ENCODE results near the gene RALGAPA1. TPM values are rescaled to one million over a fixed set of nuclear protein-coding genes. Genes with fewer than 3 reads are reported as not detected.
A peak's percentile ranks its signal among the peaks of the same experiment; 100 is the strongest.
"Not testable (repeated sequence)": the region's sequence is repeated elsewhere in the genome, so short reads cannot be mapped to it uniquely, and the experiment has no call there.

The RALGAPA1 gene
- polyA plus RNA-seq, 1 of the 3 experiments (the other 2 are of a cell fraction): 3.6 TPM

GRCh38 chr14:35688126-35688826 is 120.8 kb downstream of the RALGAPA1 start:
- H3K36me3 ChIP-seq (replicated peaks in 1 of 2; ENCODE audit: control insufficient read depth in 1 of 2, insufficient read depth in 2 of 2, low read length in 1 of 2): peaks cover 0 to 27% of the 10 kb centered on the region in 2 experiments
- no peak for DNase-seq
- H3K27me3 ChIP-seq (ENCODE audit: insufficient read depth): no peaks in the 10 kb centered on the region
- H3K4me2 ChIP-seq: no peak overlapping the region
- H3K9me2 ChIP-seq: no peaks in the 10 kb centered on the region; the same call in 1 of the 2 replicates
- 84% methylated on average over 6 of the region's 6 CpGs for WGBS (ENCODE audit: low lambda C conversion rate)
- no peaks in the 10 kb centered on the region for H3K9me3 ChIP-seq
- H3F3A ChIP-seq (replicated peaks; ENCODE audit: insufficient read depth): peaks cover 4% of the 10 kb centered on the region
- H3K9ac ChIP-seq: no peak overlapping the region
- H4K20me1 ChIP-seq (ENCODE audit: insufficient read depth): no peaks in the 10 kb centered on the region
- TF ChIP-seq POLR2AphosphoS5 (IDR thresholded peaks at IDR 0.05; ENCODE audit: low read depth, low read length): no peak
- no peak overlapping the region for H2AFZ ChIP-seq (ENCODE audit: low read depth)
- H3K79me2 ChIP-seq (ENCODE audit: insufficient read depth): no peaks in the 10 kb centered on the region
- POLR2A ChIA-PET: interaction anchor here (1.0 kb wide), 1 partner anchor 155 kb away, joined by 6 read pairs; the partner anchor contains the start of gene INSM2
- H3K4me1 ChIP-seq (ENCODE audit: control insufficient read depth in 1 of 2, insufficient read depth in 2 of 2, low read depth in 1 of 2, low read length in 1 of 2): no peaks in the 10 kb centered on the region; a peak in 1 of 4 replicates
- CTCF ChIA-PET: interaction anchor here (0.6 to 7.0 kb wide), 17 partner anchors 11 to 1055 kb away, joined by 3 to 35 read pairs (median 3); no protein-coding TSS in a partner anchor
- no peak overlapping the region for H3K4me3 ChIP-seq (ENCODE audit: low read depth in 2 of 2, low read length in 1 of 2)
- H3K27ac ChIP-seq (ENCODE audit: low read depth in 2 of 2, low read length in 1 of 2): no peak overlapping the region

GRCh38 chr14:35687335-35687939 is 121.7 kb downstream of the RALGAPA1 start:
- ChIA-PET CTCF (interaction anchor here (0.6 to 7.0 kb wide), 30 partner anchors 10 to 1056 kb away, joined by 3 to 35 read pairs (median 4); no protein-coding TSS in a partner anchor), POLR2A (interaction anchor here (2.3 kb wide), 1 partner anchor 154 kb away, joined by 11 read pairs; the partner anchor contains the start of gene INSM2)
- no peaks in the 10 kb centered on the region for H3K79me2 ChIP-seq (ENCODE audit: insufficient read depth)
- H3K9me3 ChIP-seq: no peaks in the 10 kb centered on the region
- peak; percentile 46 for DNase-seq
- 6% methylated on average over 1 of the region's 1 CpG for WGBS (ENCODE audit: low lambda C conversion rate)
- H3F3A ChIP-seq (replicated peaks; ENCODE audit: insufficient read depth): peaks cover 4% of the 10 kb centered on the region
- H3K36me3 ChIP-seq (replicated peaks in 1 of 2; ENCODE audit: control insufficient read depth in 1 of 2, insufficient read depth in 2 of 2, low read length in 1 of 2): peaks cover 0 to 33% of the 10 kb centered on the region in 2 experiments
- H2AFZ ChIP-seq (ENCODE audit: low read depth): no peak overlapping the region
- no peaks in the 10 kb centered on the region for H3K27me3 ChIP-seq (ENCODE audit: insufficient read depth)
- H3K9ac ChIP-seq: no peak overlapping the region
- H4K20me1 ChIP-seq (ENCODE audit: insufficient read depth): no peaks in the 10 kb centered on the region
- no peaks in the 10 kb centered on the region; a peak in 1 of 4 replicates for H3K4me1 ChIP-seq (ENCODE audit: control insufficient read depth in 1 of 2, insufficient read depth in 2 of 2, low read depth in 1 of 2, low read length in 1 of 2)
- no peak overlapping the region for H3K4me2 ChIP-seq
- no peak overlapping the region for H3K27ac ChIP-seq (ENCODE audit: low read depth in 2 of 2, low read length in 1 of 2)
- H3K4me3 ChIP-seq (ENCODE audit: low read depth in 2 of 2, low read length in 1 of 2): no peak overlapping the region
- no peaks in the 10 kb centered on the region; the same call in 1 of the 2 replicates for H3K9me2 ChIP-seq
- no peak for TF ChIP-seq USF2 (IDR thresholded peaks at IDR 0.05; ENCODE audit: borderline replicate concordance, low read depth, low read length)
- peak; percentile 100 for TF ChIP-seq RAD21 (IDR thresholded peaks at IDR 0.05; ENCODE audit: low read length)
- TF ChIP-seq SMC3 (IDR thresholded peaks at IDR 0.05; ENCODE audit: low read depth, low read length): peak; percentile 86
- peak; percentile 37; the same call in 1 of the 2 replicates for TF ChIP-seq MXI1 (IDR thresholded peaks at IDR 0.05; ENCODE audit: low read depth, low read length)
- no peak for TF ChIP-seq FOXM1 (IDR thresholded peaks at IDR 0.05; ENCODE audit: low read depth)
- no peak for TF ChIP-seq TAF1 (IDR thresholded peaks at IDR 0.05; ENCODE audit: borderline replicate concordance, low read depth, low read length)
- peak; percentile 96 for TF ChIP-seq CTCF (IDR thresholded peaks at IDR 0.05)
- peak; percentile 34 for TF ChIP-seq CHD2 (IDR thresholded peaks at IDR 0.05; ENCODE audit: low read length, partially characterized antibody)

GRCh38 chr14:35683688-35684087 is 125.4 kb downstream of the RALGAPA1 start:
- H3K79me2 ChIP-seq (ENCODE audit: insufficient read depth); POLR2A ChIA-PET; H3K27ac ChIP-seq (ENCODE audit: low read depth in 2 of 2, low read length in 1 of 2); H3F3A ChIP-seq (replicated peaks; ENCODE audit: insufficient read depth); H4K20me1 ChIP-seq (ENCODE audit: insufficient read depth); DNase-seq; H3K27me3 ChIP-seq (ENCODE audit: insufficient read depth); H3K9ac ChIP-seq; H3K4me2 ChIP-seq; H3K4me1 ChIP-seq (ENCODE audit: control insufficient read depth in 1 of 2, insufficient read depth in 2 of 2, low read depth in 1 of 2, low read length in 1 of 2); H2AFZ ChIP-seq (ENCODE audit: low read depth); H3K4me3 ChIP-seq (ENCODE audit: low read depth in 2 of 2, low read length in 1 of 2); H3K9me2 ChIP-seq; H3K9me3 ChIP-seq: not testable (repeated sequence)
- CTCF ChIA-PET: interaction anchor here (0.7 to 7.0 kb wide), 6 partner anchors 9 to 543 kb away, joined by 3 to 35 read pairs (median 4); no protein-coding TSS in a partner anchor
- 98% methylated on average over 4 of the region's 4 CpGs for WGBS (ENCODE audit: low lambda C conversion rate)
- peaks cover 4 to 28% of the 10 kb centered on the region in 2 experiments for H3K36me3 ChIP-seq (replicated peaks in 1 of 2; ENCODE audit: control insufficient read depth in 1 of 2, insufficient read depth in 2 of 2, low read length in 1 of 2)
